ENCODE measurements around the gene OR10V1.
A peak's percentile ranks its signal among the peaks of the same experiment; 100 is the strongest.
"Not testable (repeated sequence)": the region's sequence is repeated elsewhere in the genome, so short reads cannot be mapped to it uniquely, and the experiment has no call there.

The OR10V1 gene

DNA sequence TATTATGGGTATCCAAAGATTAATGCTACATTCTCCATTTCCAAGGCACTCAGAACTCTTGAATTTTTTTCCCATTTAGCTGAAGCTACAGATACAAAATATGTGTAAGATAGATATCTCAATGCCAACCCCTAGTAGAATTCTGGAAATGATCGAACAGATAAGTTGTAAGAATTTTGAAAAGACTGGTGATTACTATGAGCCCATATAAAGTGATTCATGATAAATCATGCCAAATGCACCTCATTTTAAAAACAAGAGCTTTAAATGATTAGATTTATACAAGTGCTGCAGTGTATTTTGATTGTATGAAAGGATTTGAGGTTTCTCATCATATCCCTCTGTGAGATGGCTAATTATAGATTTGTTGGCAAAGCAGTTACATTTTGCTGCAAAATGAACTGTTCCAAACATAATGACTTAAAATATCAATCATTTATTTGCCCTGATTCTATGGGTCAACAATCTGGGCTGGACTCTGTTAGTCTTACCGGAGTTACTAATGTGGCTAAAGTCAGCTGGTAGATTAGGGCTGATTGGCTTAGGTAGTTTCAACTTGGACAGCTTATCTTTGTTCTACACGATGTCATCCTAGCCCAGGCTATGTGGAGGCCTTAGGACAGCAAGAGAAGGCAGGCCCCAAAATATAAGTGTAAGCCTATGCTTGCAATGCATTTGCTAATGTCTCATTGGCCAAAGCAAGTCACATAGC is 3.4 kb downstream of the OR10V1 start:
- DNase-seq (ENCODE audit: low spot score): no peak

DNA sequence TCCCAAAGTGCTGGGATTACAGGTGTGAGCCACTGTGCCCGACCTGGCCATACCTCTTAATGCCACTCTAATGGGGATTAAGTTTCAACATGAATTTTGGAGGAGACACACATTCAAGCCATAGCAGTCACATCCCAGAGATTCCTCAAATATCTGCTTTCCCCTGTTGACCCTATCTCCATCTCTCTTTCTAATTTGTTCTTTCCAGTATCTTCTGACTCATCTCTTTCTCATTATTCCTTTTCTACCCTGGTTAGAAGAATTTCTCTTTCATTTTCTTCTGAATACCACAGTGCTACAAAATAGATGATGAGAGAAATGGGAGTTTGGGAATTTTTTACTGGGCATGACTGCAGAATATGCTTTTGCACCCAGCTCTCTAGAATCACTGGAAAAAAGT is 5.1 kb downstream of the OR10V1 start:
- DNase-seq (ENCODE audit: low spot score): no peak

DNA sequence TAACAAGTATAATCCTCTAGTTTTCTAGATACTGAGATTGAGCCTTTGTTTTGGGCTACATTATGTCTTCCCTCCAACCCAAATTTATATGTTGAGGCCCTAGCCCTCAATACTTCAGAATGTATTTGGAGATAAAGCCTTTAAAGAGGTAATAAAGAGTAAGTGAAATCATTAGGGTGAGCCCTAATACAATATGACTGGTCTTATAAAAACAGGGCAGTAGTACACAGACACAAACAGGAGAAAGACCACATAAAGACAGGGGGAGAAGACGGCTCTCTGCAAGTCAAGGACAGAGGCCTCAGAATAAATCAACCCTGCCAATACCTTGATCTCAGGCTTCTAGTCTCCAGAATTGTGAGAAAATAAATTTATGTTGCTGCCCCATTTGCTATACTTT is 6.3 kb downstream of the OR10V1 start:
- no peak for DNase-seq (ENCODE audit: low spot score)

DNA sequence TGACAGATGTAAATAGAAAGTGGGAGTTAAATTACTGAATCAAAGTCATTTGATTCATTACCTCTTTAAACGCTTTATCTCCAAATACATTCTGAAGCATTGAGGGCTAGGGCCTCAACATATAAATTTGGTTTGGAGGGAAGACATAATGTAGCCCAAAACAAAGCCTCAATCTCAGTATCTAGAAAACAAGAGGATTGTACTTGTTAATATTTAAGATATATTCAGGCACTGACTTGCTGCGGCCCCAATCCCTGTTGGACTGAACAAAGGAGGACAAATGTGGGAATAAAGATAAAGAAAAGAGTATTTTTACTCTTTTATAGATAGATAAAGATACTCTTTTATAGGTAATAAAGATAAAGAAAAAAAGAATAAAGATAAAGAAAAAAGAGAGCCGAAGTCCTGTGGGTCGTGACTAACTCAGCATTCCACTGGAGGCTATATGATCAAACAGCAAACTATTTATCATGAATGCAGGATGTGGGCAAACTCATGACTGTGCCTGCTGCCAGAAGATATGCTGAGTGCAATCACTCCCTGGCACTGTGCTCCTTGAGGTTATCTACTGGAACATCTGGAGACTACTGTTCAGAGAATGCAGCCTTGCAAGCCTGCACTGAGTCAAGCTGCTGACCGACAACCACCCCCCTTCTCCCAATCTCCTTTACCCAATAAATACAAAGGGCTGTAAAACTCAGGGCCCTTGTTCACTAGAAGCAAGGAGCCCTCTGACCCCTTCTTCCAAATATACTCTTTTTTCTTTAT is 6.9 kb downstream of the OR10V1 start:
- DNase-seq (ENCODE audit: low spot score): no peak

DNA sequence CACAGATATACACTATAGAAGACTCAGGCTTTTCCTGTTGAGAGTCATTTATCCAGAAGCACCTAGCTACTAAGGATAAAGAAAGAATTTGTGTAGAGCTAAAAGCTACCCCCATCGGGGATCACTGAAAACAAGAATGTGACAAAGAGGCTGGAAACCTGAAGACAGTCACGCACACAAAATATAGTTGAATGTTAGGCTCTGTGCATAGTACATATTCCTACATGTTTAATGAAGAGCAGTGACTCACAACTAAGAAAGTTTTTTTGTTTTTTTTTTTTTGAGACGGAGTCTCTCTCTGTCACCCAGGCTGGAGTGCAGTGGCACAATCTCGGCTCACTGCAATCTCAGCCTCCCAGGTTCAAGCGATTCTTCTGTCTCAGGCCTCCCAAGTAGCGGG is 8.4 kb downstream of the OR10V1 start:
- no peak for DNase-seq (ENCODE audit: low spot score)

DNA sequence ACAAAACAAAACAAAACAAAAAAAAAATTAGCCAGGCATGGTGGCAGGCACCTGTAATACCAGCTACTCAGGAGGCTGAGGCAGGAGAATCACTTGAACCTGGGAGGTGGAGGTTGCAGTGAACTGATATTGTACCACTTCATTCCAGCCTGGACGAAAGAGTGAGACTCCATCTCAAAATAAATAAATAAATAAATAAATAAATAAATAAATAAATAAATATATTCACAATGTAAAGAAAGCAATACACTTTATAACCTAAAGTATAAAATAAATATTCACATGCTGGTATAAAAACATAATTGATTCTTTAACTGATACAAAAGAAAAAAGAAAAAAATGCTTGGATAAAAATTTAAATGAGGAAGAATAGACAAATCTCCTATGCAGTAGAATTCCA is 10.1 kb downstream of the OR10V1 start:
- DNase-seq (ENCODE audit: low spot score): not testable (repeated sequence)

DNA sequence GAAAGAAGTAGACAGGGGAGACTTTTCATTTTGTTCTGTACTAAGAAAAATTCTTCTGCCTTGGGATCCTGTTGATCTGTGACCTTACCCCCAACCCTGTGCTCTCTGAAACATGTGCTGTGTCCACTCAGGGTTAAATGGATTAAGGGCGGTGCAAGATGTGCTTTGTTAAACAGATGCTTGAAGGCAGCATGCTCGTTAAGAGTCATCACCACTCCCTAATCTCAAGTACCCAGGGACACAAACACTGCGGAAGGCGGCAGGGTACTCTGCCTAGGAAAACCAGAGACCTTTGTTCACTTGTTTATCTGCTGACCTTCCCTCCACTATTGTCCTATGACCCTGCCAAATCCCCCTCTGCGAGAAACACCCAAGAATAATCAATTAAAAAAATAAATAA is 13.5 kb downstream of the OR10V1 start:
- not testable (repeated sequence) for DNase-seq (ENCODE audit: low spot score)

DNA sequence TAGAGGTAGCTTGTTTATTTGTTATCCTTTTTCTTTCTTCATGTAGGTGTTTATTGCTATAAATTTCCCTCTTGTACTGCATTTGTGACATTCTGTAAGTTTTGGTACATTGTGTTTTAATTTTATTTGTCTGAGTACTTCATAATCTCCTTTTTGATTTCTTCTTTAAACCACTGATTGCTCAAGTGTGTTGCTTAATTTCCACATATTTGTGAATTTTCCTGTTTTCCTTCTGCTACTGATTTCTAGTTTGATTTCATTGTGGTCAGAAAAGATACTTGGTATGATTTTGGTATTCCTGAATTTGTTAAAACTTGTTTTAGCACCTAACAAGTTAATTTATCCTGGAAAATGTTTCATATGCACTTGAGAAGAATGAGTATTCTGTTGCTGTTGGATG is 15.1 kb downstream of the OR10V1 start:
- no peak for DNase-seq (ENCODE audit: low spot score)

DNA sequence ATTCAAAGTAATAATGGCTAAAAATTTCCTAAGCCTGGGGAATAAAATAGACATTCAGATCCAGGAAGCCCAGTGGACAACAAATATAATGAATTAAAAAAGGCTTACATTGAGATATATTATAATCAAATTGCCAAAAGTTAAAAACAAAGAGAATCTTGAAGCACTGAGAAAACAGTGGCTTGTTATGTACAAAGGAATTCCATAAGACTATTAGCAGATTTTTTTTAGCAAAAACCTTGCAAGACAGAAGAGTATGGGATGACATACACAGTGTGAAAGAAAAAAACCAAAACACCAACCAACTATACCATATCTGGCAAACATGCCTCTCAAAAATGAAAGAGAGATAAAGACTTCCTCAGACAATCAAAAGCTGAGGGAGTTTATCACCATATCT is 20.7 kb downstream of the OR10V1 start:
- DNase-seq (ENCODE audit: low spot score): no peak

DNA sequence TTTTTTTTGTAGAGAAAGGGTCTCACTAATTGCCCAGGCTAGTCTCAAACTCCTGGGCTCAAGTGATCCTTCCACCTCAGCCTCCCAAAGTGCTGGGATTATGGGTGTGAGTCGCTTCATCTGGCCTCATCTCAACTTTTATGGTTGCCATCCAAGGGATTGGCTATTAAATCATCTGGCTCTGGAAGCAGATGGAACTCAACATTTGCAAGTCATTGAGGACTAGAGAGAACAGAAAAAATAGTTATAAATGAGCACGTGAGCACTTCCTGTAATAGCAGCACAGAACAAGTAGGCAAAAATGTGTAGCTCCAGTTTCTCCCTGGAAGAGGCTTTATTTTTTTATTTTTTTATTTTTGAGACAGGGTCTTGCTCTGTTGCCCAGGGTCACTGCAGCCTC is 22.5 kb downstream of the OR10V1 start:
- DNase-seq (ENCODE audit: low spot score): no peak

DNA sequence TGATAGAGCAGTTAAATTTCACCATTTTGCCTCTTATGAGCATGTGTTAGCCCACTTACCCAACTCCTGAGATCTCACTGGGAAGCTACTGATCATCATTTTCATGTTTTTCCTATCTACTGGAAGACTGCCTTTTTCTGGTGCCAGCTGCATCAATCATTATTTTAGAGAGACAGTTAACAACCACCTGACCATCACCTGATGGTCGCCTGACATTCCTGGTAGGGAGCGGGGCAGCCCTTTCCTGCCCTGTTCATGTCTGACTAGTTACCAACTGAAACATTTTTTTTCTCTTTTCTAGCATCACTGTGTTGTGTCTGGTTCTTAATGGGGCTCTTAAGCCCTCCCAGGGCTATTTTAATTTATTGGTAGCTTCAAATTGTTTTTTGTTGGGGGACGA is 24.6 kb downstream of the OR10V1 start:
- no peak for DNase-seq (ENCODE audit: low spot score)

DNA sequence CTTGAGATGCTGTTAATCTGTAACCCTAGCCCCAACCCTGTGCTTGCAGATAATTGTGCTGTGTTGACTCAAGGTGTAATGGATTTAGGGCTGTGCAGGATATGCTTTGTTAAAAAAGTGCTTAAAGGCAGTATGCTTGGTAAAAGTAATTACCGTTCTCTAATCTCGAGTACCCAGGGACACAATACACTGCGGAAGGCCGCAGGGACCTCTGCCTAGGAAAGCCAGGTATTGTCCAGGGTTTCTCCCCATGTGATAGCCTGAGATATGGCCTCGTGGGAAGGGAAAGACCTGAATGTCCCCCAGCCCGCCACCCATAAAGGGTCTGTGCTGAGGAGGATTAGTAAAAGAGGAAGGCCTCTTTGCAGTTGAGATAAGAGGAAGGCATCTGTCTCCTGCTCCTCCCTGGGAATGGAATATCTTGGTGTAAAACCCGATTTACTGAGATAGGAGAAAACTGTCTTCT is 32.4 kb downstream of the OR10V1 start:
- not testable (repeated sequence) for DNase-seq (ENCODE audit: low spot score)

DNA sequence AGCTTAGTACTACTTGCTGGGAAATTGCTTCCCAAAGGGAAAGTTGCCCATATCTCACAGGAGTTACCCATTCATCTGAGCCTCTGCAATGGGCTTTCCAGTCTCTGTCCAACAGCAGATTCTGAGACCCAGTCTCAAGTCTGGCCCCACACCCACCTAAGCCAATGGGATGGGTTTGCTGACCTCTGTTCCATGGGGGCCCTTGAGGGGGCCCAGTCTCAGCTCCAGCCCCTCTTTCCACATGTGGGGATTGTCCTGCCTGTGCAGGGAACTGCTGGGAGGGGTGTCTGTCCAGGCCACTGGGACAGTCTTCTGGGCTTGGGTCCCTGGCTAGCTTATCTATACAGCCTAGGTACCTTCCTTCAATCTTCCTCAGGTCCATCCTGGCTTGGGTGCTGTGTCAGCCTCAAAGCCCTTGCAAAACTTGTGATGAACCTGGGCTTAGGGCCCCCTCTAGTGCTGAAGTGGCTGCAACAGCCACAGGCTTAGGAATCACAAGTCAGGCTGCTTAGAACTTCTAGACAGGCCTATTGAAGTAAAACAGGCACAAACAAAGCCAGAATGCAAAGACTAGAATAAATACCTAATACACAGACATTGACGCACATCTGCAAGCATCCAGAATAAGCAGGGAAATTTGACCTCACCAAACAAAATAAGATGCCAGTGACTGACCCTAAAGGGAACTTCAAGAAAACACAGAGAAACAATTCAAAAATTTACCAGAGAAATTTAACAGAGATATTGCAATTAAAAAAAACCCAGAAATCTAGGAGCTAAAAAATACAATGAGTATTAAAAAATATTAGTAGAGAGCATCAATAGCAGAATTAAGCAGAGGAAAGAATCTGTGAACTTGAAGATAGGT is 33.1 kb downstream of the OR10V1 start:
- peak; percentile 73 for DNase-seq (ENCODE audit: low spot score)

DNA sequence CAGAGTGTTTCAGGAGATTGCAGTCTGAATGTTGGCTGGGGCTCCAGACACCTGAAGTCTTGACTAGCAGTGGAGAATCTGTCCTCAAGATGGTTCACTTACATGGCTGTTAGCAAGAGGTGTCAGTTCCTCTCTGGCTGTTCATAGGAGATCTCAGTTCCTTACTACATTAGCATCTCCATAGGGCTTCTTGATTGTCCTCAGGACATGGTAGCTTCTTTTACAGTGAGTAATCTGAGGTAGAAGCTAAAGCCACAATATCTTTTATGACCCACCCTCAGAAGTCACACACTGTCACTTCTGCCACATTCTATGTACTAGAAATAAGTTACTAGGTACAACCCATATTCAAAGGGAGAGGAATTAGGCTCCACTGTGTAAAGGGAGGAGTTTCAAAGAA is 34.3 kb downstream of the OR10V1 start:
- DNase-seq (ENCODE audit: low spot score): no peak

DNA sequence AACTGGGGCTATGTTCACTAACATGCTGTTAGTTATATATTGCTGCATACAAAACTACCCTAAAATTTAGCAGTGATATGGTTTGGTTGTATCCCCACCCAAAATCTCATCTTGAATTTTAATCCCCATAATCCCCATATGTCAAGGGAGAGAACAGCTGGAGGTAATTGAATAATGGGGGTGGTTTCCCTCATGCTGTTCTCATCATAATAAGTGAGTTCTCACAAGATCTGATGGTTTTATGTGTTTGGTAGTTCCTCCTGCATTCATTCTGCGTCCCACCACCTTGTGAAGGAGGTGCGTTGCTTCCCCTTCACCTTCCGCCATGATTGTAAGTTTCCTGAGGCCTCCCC is 34.9 kb downstream of the OR10V1 start:
- DNase-seq (ENCODE audit: low spot score): no peak

DNA sequence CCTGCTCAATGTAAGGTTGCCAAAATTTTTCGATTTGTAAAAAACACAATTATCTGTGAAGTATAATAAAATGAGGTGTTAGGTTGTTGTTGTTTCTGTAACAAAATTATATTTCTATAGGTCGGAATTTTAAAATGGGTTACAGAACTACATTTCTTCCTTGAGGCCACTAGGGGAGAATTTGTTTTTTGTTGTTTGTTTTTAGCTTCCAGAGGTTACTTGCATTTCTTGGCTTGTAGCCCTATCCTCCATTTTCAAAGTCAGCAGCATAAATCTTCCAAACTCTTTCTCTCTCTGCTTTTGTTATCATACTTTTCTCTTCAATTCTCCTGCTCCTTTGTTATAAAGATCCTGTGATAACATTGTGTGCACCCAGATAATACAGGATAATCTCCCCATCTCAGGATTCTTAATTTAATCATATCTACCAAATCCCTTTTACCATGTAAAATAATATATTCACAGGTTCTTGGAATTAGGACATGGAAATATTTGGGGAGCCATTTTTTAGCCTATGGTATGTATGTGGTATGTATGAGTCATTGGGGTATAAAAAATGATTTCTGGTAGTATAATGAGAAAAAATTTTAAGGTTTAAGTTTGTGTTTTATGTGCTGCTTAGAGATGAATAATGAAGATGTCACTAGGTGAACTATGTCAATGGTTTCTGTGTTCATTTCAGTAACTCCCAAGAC is 35.4 kb downstream of the OR10V1 start:
- no peak for DNase-seq (ENCODE audit: low spot score)

DNA sequence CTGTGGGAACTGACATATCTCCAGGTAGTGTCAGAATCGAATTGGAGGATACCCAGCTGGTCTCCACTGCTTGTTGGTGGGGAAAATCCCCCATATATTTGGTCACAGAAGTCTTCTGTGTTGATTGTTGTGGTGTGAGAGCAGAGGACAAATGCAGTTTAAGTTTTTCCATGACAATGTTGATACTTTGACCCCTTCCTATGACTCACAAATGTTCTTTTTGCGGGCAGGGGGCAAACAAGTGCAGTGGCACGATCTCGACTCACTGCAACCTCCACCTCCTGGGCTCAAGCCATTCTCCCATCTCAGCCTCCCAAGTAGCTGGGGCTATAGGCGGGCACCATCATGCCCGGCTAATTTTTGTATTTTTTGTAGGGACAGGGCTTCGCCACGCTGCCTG is 37.4 kb downstream of the OR10V1 start:
- no peak for DNase-seq (ENCODE audit: low spot score)

DNA sequence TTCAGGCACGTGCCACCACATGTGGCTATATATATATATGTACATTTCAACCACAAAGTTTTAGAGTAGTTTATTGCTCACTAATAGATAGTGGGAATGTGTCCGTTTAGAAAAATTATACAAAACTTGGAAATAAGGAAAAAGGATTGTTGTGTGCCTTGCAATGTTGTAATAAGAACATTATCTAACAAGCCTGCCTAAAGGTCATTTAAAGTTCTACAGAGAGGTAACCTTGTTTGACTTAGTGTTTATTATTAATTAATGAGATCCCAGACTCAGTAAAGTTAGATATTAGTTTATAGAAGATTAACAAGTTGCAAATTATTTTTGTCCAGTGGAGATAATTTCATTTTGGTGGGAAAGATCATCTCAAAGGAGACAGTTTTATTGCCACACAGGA is 39.4 kb downstream of the OR10V1 start:
- DNase-seq (ENCODE audit: low spot score): no peak

DNA sequence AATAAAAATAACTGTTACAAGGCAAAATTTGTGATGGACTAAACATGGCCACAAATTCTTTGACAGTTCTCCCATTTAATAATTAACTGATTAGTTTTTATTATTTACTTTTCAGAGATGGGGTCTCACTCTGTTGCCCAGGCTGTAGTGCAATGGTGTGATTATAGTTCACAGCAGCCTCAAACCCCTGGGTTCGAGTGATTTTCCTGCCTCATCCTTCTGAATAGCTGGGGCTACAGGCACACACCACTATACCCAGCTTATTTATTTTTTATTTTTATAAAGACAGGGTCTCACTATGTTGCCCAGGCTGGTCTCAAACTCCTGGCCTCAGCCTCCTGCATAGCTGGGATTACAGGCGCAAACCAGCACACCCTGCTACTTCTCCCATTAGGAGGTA is 40.4 kb downstream of the OR10V1 start:
- no peak for DNase-seq (ENCODE audit: low spot score)

DNA sequence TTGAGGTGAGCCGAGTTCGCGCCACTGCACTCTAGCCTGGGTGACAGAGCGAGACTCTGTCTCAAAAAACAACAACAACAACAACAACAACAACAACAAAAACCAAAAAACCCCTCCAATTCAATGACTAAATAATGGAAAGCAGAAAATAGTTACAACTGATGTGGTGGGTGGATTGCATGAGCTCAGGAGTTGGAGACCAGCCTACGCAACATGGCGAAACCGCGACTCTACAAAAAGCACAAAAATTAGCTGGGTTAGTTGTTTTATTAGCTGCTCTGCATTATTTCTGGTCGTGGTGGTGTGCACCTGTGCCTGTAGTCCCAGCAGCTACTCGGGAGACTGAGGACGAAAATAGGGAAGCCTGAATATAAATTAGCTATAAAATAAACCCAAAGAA is 42.2 kb downstream of the OR10V1 start:
- no peak for DNase-seq (ENCODE audit: low spot score)

DNA sequence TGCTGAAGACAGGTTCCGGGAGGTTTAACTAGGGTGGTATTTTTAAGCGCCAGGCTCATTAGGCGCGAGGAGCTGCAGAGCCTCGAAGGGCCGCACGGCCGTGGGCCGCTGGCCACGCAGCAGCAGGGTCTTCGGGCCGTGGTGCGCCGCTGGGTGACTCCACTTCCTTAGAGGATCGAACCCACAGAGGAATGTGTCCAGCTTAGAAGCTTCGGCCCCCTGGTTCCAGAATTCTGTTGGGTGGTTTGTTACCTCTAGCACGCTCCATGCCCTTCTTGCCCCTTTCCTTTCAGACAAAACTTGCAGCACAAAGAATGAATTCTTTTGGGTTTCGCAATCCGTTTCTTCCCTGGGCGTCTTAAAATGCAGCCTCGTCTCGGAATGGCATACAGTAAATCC is 44.0 kb downstream of the OR10V1 start:
- DNase-seq (ENCODE audit: low spot score): no peak

DNA sequence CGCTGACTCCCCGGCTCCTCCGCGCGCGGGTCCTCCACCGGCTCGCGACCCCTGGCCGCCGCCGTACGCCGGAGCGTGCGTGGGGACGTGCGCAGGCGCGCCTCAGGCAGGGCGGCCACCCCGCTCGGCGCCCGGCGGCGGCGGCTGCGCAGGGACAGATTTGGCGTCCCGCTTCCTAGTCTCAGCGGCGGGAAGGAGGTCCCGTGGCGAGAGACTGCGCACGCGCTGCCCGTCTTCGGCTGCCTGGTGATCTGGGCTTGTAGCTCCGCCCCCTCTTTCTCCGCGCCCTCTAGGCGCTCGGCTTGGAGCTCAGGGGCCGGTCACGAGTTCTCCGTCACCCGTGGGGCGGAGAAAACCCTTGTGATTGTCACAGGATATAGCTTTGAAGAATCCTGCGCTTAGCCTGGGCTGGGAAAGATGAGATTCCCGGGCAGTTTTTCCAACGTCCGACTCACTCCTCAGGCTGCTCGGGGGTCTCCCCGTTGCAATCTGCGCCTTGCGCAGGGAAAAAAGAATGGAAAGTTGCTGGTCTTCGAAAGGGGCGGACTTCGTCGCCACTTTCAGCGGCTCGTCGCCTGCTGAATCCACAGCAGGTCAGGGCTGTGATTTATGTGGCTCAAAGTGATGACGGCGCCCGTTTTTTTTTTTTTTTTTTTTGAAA is 44.6 kb downstream of the OR10V1 start, which contains the start of gene PATL1:
Gene PATL1, minus strand, starts transcription at position 88 of the 661 bp plus-strand sequence. CDS start 142 bp downstream, outside the sequence.
- DNase-seq (ENCODE audit: low spot score): peak; percentile 99

Measured in ecto neural progenitor cell (in vitro differentiated cells).